ENCODE measurements around the gene NR1H4.
"Not testable (repeated sequence)": the region's sequence is repeated elsewhere in the genome, so short reads cannot be mapped to it uniquely, and the experiment has no call there.

Gene NR1H4

DNA sequence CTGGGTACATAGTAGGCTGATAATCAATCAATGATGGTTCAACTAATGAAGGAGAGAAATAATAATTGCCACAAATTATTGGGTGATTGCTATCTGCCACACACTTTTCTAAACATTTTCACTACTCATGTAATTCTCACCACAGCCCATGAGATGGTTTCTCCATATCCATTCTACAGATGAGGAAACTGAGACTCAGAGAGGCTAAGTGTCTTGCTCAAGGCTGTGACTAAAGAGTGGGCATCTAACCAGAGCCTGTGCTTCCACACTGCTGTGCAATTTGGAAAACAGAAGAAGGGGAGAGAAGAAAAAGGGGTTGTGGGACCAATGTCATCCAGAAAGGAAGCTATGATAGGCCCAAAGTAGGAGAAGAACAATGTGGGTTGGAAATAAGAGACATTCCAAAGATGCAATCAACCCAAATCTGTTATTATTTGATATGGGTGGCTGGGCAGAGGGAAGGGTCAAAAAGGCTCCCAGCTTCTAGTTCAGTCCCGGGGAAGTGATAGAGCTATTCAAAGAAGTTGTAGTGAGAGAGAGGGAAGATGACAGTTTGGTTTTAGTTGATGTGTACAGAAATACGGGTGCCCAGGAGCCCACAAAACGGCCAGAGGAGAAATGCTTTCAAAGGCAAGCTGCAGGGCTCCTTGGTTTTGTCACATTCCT, 483 bp upstream of the NR1H4 start:
- no peak for DNase-seq

DNA sequence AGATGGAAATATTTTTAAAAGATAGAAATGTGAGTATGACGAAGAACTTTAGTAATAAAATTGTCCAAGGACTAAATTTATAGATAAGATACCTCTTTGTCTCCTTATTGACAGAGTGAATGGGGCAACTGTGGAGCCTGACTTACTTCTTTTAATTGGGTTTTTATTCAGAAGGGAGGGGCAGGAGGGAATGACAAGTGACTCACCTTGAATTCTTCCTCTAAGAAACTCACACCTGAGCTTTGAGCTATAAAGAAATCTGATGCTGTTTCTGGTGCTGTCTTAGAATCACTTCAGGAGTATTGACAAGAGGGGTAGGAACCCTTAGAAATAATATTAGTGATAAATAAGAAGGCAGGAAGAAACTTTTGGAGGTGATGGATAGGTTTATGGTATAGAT, 951 bp downstream of the NR1H4 start:
- no peak for DNase-seq

DNA sequence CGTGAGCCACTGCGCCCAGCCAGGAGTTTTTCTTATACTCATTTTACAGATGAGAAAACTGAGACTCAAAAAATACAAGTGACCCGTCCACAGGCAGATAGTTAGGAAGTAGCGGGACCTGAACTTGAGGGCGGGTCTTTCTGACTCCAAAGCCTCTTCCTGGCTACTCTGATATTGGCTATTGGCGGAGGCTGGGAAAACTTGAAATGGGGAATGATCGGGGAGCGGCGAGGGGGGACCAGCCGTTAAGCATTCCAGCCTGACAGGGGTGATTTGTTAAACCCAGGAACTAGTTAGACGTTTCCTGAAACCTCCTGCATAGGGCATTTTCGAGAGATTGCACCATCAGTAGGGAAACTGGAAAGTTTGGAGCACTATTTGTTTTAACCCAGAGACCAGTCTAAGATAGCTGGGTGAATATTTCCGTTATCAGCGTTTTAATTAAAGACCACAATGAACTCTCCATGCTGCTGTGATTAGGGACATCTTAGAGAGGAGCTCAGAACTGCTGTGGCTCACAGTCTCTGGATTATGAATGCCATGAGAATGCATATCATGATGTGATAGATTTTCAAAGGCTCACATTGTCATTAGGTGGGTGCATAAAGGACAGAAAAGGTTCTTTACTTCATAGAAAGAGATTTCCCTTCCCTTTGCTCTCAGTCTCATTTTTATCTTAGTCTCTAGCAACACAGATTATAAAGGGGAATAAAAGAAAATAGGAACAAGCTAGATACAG, 2.5 kb downstream of the NR1H4 start:
- no peak for DNase-seq

DNA sequence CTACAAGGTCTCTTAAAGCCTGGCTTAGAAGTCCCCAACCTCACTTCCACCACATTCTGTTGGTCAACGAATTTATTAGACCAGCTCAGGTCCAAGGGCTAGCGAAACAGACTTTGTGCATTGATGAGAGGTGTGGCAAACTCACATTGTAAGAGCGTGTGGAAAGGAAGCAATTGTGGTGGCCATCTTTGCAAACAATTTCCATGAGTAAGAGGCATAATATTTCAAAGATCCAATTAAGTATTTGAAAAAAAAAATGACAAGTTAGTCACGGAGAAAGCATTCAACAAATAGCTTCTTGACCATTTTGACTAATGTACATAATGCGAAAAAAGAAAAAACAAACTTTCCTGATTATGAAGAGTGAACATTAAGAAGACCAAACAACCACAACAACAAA, 7.4 kb downstream of the NR1H4 start:
- no peak for DNase-seq

DNA sequence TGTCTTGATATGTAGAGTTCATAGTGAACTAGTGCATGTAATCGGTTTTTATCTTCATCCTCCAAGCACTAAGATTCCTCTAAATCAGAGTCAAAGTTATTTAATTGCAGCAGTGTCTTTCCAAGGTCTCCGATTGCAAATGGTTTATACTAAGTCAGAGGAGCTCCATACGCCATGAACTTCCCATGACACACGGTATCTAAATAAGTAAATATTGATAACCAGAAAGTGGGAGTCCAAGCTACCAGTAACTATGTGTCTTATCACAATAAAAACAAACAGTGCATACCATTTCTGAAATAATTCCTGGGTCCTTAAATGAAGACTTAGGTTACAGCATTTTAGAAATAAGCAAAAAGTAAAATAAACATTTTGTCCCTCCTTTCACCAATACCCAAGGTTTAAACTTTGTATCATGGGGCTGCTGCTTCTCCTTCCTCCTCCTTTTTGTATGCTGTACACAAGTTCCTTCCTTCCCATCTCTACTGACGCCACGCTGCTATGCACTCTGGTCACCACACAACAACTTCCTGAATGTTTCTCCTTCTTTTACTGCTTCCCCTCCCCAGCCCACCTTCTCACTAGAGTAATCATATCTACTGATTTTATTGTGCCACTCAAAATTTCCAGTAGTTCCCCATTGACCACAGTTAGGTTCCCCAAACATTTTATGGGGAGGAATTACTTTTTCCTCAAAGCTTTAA, 10.7 kb downstream of the NR1H4 start:
- no peak for DNase-seq

DNA sequence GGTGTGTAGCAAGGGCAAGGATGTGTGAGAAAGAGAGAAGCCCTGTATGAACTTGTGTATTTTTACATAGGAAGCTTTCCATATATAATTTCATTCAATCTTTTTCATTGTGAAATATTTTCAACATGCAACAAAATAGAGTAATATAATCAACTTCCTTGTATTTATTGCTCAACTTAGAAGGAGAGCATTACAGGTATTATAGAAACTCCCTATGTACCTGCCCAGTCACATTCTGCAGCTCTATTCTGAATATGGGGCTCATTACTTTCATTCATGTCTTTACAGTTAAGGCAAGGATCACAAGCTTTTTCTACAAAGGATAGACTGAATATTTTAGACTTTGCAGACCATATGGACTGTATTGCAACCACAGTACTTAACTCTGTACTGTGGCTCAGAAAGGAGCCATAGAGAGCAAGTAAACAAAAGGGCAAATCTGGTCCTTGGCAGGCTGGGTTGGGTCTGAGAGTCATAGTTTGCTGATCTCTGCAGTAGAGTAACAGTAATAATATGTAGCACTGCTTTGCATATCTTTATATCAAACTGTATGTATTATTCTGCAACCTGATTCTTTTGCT, 11.3 kb downstream of the NR1H4 start:
- no peak for DNase-seq

DNA sequence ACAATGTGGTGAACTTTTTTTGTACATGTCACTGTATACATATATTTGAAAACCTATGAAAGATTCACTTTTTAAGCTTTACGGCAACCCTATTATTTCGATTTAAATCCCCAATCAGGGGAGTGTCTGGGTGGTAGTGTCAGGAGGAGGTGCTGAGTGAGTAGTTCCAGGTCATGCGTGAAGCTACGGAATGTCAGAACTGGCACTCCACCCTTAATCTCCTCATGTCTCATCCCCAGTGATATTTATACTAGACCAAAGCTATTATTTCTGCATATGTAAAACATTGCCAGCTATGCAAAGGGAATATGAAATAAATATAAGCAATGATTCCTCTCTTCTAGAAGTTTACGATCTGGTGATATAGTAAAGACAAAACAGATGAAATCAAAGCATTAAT, 12.3 kb downstream of the NR1H4 start:
- DNase-seq = no peak

DNA sequence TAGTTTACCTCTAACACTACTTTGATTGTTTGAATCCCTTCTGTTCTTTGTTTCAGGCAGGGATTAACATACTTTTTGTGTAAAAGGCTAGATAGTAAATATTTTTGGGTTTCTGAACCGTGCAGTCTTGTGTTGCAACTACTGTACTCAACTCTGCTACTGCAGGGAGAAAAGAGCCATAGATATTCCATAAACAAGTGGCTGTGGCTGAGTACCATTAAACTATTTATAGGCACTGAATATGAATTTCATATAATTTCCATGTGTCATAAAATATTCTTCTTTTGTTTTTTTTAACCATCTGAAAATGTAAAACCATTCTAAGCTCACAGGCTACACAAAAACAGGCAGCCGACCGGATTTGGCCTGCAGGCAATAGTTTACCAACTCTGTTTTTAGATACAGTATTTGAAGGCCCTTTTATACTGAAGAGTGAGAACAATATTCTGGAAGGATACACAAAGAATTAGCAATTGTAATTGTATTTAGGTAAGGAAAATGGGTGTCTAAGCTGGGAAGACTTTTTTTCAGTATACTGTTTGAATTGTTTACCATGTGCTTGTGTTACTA, 15.7 kb downstream of the NR1H4 start:
- DNase-seq = no peak

DNA sequence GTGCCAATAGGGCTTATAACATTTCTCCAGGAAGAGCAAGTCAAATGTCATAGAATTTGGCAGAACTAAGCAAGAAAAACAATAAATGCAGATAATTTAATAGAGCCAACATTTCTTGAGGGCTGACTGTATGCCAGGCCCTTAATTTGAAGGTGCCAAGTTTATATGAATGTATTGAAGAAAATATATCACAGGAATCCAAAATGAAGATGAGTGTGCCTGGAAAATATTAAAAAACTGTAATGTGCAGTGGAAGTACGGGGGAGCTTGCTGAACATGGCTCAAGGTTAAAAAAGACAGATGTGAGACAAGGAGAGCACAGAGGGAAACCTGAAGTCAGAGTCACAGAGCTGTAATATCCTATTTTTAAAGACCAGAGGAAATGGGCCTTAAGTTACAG, 16.4 kb downstream of the NR1H4 start:
- no peak for DNase-seq

DNA sequence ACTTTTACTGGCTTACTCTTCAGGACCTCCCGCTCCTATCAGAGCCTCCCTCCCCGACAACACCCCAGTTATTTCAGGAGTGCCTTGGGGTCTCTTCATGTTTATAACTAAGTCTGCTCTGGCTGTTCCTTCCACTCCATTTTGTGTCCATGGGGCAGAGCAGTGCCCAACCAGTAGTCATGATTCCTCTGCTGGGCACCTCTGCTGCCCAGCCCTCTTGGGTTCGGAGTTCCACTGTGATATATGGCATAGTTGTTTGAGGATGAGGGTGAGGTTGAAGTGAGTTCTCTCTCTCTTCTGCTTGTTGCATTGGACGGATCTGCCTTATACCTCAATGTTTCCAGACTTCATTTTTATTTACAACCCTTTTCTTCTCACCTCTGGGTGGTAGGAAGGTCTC, 17.4 kb downstream of the NR1H4 start:
- no peak for DNase-seq

DNA sequence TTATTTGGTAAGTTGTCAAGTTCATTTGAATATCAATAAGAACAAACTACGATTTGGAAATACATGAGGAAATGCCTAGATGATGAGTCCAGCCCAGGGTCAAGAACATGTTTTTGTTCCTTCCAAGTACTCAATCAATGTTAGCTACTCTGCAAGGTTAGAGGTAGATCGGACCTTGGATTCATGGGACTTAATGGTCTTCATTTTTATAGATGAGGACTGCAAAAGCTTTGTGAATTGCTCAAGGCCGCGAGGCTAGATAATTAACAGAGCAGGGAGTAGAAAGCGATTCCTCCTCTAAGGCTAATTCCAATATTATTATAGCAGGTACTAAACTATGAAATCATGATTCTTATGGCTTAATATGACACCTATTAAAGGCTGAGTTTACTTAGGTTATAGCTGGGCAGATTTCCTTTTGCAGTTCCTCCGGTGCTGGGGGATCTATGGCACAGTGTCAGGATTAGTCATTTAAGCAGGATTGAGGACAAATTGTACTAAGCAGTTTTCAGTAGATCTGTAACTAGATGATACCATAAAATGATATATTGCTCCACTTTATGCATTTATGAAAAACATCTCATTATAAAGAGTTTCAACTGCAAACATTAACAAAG, 19.8 kb downstream of the NR1H4 start:
- no peak for DNase-seq

DNA sequence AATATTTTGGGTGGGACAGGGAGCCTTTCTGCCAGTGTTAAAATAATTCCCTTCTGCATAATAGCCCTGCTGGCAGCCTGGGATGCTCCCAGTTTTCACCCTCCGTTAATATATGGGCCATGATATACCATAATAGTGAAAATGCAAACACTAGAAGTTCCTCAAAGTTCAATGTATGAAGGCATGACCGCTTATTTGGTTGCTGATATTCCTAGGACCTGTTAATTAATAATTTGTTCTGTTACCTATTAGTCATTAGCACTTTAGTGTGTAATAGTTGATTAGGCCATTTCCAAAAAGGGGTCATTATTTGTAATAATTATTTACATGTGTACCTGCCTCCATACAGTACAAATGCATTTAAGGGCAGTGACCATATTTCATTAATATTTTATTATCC, 20.4 kb downstream of the NR1H4 start:
- no peak for DNase-seq

DNA sequence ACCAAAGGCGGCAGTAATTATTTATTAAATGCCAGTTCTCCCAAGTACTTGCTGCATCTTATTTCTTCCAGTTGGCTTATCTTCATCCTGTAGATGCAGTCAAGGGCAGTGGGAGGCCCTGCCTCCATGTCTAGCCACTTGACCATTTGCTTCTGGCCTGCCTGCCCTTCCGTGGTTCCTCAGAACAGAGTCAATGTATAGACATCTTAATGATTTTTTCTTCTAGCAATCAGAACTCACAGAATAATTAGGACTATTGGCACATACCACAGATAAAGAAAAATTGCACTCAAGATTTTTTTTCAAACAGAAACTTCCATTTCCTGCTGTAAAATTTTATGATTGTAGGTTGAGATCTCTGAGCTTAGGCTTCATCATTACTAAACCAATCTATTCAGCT, 20.9 kb downstream of the NR1H4 start:
- no peak for DNase-seq

DNA sequence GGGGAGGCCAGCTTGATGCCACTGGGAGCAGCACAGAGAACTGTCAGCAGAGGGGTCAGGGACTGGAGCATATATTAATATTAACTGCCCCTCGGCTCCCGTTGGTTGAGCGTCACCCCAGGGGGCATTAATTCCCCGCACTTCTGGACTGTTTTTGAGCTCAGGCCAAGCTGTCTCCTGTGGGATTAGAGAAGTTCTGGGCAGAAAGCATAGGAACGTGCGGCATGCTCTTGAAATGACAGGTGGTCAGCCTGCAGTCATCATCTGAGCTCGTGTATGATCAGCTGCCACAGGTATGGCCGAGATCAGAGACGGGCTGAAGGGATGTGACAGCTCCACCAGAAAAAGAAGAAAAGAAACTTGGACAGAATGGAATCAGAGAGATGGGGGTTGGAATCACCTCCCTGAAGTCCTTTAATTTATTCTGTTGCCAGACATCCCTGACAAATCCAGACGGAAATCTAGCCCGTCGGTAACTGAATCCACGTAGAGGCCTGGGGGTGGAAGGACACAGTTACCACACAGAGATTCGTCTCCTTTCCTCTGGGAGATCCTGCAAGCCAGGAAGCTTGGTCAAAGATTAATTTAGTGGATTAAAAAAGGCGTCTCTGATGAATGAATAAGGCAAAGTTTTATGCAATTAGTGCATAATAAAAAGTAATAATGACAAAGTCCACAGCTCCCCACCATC, 23.6 kb downstream of the NR1H4 start:
- DNase-seq = no peak

DNA sequence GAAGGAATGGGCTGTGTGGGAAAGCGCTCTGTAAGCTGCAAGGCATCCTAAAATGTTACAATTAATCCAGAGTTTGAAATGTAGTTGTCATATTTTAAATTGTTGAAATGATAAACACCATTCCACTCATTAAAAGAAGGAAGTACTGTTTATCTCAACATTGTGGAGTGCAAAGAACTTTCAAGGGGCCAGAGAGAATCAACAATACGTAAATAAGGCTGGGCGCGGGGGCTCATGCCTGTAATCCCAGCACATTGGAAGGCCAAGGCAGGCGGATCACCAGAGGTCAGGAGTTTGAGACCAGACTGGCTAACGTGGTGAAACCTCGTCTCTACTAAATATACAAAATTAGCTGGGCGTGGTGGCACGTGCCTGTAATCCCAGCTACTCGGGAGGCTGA, 24.5 kb downstream of the NR1H4 start:
- no peak for DNase-seq

DNA sequence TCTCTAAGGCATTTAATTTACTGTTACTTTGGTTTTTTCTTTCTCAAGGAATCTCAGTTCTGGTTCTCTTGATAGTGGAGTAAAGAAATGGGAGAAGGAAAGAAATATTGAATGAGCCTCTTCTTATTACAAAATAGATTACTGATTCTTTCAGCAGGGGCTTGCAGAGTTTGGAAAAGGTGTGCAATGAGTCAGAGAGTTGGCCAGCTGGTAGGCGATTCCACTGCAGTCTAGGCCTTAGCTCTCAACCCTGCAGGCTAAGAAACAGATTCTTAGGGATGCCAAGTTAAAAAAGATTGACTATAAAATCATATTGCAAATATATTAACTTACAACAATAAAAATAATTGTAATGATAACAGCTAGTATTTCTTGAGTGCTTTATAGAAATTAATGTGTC, 25.8 kb downstream of the NR1H4 start:
- no peak for DNase-seq

DNA sequence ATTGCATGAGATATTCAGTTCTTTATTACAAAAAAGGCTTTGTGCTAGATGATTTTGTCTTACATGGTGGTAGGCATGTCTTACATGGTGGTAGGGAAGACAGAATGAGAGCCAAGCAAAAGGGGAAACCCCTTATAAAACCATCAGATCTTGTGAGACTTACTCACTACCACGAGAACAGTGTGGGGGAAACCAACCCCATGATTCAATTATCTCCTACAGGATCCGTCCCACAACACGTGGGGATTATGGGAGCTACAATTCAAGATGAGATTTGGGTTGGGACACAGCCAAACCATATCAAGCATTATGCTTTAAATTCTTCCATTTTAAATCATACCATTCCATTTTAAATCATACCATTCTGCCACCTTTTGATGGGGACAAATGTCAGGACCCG, 29.1 kb downstream of the NR1H4 start:
- not testable (repeated sequence) for DNase-seq

DNA sequence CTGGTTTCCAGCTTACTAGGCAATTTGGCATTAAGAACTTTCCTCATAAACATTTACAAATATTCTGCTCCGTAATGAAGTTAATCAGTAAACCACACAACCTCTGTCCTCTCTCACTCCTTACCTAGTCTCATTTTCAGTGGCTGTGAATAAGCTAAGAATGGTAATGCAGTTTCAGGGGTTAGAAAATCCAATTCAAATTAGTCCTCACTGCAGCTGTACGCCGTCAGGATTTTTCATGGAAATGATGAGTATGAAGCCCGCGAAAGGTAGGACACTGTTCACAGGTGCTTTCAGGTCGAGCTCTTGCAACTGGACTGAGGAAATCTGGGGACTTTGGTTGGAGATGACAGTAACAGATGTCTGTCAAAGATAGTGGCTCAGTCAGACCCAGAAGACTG, 29.6 kb downstream of the NR1H4 start:
- no peak for DNase-seq

DNA sequence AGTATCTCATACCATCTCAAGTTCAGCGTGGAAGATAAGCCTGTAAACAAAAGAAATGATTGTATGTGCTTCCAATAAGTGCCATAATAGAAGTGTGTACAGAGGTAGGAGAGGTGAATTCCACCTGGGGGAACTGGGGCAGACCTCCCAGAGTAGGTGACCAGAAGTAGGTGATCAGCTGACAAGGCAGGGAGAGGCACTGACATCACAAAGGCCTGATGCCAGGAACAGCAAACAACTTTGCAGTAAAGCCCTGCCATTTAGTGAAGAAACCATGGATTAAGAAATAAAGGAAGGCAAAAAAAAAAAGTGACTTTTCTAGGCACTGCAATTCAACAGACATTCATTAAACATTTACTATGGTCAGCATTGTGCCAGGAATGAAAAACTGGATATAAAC, 31.1 kb downstream of the NR1H4 start:
- DNase-seq = no peak

DNA sequence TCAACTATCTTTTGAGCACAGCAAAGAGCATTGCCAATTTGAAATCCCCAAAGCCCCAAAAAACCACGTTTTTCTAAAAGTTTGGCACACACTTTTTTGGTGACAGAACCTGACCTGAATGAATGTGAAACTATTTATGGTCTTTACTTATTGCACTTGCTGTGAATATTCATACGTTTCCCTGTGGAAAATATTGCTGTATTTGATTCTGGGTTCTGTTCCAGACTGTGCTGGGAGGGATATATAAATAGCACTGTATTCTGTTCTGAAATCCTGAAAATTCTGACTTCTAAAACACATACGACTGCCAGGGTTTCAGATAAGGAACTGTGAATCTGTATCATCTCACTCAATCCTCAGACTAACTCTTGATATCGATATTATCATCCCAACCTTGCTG, 35.1 kb downstream of the NR1H4 start:
- DNase-seq = no peak

DNA sequence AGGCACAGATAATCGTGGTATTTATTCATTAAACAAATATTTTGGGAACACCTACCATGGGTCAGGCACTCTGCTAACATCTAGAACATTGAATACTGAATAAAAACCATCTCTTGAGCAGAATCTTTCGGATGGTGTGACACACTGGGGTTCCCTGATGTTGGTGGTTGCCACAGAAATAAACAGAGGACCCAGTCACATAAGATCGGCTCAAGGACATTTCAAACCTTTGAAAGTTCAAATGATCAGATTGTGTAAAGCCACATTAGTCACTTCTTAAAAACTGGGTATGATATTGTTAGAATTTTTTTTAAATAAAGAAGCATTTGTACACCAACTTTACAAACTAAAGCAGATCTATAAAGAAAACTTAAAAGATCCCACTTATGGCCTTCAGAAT, 39.0 kb downstream of the NR1H4 start:
- DNase-seq = no peak

DNA sequence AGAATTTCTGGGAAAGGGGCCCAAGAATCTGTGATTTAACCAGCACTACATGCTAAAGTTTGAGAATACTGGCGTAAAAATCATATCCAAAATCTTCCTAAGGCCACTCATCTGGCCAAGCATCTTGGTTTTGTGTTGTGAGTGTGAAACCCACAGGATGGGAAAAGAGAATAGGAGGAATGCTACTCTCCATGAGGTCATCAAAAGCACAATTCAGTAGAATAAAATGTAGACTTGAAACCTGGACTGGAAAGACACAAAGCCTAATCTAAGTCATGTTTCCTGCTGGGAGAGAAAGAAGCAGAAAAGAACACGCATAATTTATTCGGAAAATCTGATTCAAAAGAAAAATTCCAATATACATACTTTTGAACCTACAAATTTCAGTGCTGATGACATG, 42.3 kb downstream of the NR1H4 start:
- DNase-seq = no peak

DNA sequence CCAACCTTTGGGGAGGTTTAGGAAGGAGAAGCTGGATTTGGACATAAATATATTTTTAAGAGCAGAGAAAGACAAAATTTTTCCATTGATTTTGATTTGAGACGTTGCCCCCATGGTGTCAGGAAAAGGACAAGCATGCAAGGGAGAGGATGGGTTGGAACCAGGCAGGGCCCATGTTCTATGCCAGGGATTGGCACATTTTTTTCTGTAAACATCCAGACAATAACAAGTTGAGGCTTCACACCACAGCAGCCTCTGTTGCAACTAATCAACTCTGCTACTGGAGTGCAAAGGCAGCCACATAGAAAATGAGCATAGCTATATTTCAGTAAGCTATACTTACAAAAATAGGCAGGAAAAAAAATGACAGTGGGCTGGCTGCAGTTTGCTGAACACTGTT, 44.7 kb downstream of the NR1H4 start:
- no peak for DNase-seq

All from GOT3 (cell line).